ENCODE results near the gene ADIG. TPM values are rescaled to one million over a fixed set of nuclear protein-coding genes. Genes with fewer than 3 reads are reported as not detected.

ADIG gene
- total and polyA plus RNA-seq, 2 of the 8 experiments (the other 6 are each of a cell fraction or from before 2014, with no cell fraction given), result not detected

DNA sequence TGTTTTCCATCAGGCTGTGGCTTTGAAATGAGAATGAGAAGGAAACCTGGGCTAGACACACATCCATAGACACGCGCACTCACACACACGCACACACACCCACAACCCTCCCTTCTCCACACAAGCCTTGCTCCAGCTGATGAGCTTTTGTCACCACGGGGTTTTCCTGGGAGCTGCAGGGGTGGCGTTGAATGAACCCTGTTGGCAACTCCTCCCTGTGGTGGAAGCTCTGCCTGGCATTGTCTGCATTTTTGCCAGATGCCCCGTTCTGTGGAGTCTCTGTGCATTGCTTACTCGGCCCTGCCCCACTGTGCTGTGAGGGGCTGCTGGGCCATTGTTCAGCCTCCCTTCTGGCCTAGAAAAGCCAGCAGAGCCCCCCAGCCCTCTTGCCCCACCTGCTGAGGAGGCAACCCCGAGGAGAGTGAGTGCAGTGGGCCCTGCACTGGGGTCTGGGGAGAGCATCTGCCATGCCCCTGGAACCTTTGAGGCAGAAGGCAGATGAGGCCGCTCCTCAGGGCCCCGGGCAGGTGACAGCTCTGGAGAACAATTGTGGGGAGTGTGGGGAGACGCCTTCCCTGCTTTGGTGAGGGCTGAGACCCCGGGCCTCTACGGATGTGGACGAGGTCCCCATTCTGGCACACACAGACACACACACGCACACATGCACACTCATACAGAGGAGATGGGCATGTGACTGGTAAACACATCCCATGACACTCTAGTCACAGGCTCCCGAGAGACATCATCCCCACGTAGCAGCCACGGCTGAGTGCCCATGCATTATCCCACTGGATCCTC lies 9.9 kb downstream of the ADIG start:
- no peak overlapping the region for H2BK5ac ChIP-seq (ENCODE audit: low read depth, low read length)
- DNase-seq (ENCODE audit: low read depth in 1 of 2, low spot score in 2 of 2) (no peak), FAIRE-seq (no peak)
- no peak overlapping the region for H2BK12ac ChIP-seq (ENCODE audit: low read depth, low read length)
- no peak overlapping the region for H4K8ac ChIP-seq (ENCODE audit: extremely low read depth, insufficient read depth, low read length)
- H3K9ac ChIP-seq (replicated peaks in 1 of 4; ENCODE audit: extremely low read depth in 1 of 4, low read depth in 3 of 4, low read length in 3 of 4), result no peak overlapping the region
- H3K4me3 ChIP-seq (ENCODE audit: extremely low read depth in 1 of 4, insufficient read depth in 2 of 4, low read depth in 3 of 4, low read length in 4 of 4), result no peak overlapping the region
- H3K18ac ChIP-seq (ENCODE audit: extremely low read depth, low read length), result no peak overlapping the region
- H4K91ac ChIP-seq (replicated peaks; ENCODE audit: insufficient read length, low read length), result no peak overlapping the region
- H3K27ac ChIP-seq (ENCODE audit: low read depth, low read length), result no peak overlapping the region
- H2BK15ac ChIP-seq (ENCODE audit: low read length), result no peak overlapping the region
- 84% methylated on average over 17 of the region's 18 CpGs; no CpG with 5 or more reads in 1 of the 2 experiments for WGBS, 2 experiments (ENCODE audit: extremely low coverage in 1 of 2, insufficient coverage in 1 of 2, insufficient read length in 1 of 2, insufficient replicate concordance in 2 of 2, low coverage in 1 of 2, low lambda C conversion rate in 2 of 2, missing lambda C conversion rate in 1 of 2)
- H3K79me2 ChIP-seq (ENCODE audit: control insufficient read depth in 1 of 2, insufficient read depth in 2 of 2, low read length in 2 of 2), result no peaks in the 10 kb centered on the region
- H2BK120ac ChIP-seq (replicated peaks; ENCODE audit: low read depth, low read length), result no peak overlapping the region
- H2AFZ ChIP-seq (ENCODE audit: low read length), result no peak overlapping the region
- CTCF ChIA-PET (ENCODE audit: partially characterized antibody), result no interaction called here
- H3K56ac ChIP-seq (replicated peaks; ENCODE audit: insufficient read length, low read depth, low read length), result peak overlapping the region; percentile 37
- POLR2A ChIA-PET (ENCODE audit: partially characterized antibody), result no interaction called here
- H3K4me1 ChIP-seq (replicated peaks in 1 of 4; ENCODE audit: control insufficient read depth in 3 of 4, insufficient read depth in 4 of 4, low read length in 3 of 4), result peaks cover 0 to 12% (median 4%) of the 10 kb centered on the region in 4 experiments; a peak in 3 of 7 replicates
- H3K14ac ChIP-seq (ENCODE audit: insufficient read length), result no peak overlapping the region
- H3K23me2 ChIP-seq (ENCODE audit: low read depth, low read length), result peaks cover 11% of the 10 kb centered on the region
- H3K79me1 ChIP-seq (ENCODE audit: low read depth, low read length), result no peaks in the 10 kb centered on the region; the same call in 1 of the 2 replicates
- no peaks in the 10 kb centered on the region for H3K27me3 ChIP-seq (replicated peaks in 1 of 4; ENCODE audit: control insufficient read depth in 3 of 4, extremely low read depth in 1 of 4, insufficient read depth in 3 of 4, low read length in 3 of 4)
- peaks cover 0 to 6% of the 10 kb centered on the region in 2 experiments for H4K20me1 ChIP-seq (replicated peaks in 1 of 2; ENCODE audit: control insufficient read depth in 1 of 2, insufficient read depth in 2 of 2, low read length in 2 of 2)
- H3K9me3 ChIP-seq (ENCODE audit: insufficient read depth in 2 of 2, low read depth in 1 of 2, low read length in 1 of 2), result no peaks in the 10 kb centered on the region
- H3K23ac ChIP-seq (ENCODE audit: insufficient read length), result no peak overlapping the region
- peak overlapping the region; percentile 61; the same call in 1 of the 2 replicates for H2BK20ac ChIP-seq (ENCODE audit: low read length)
- no peaks in the 10 kb centered on the region for H3K36me3 ChIP-seq (ENCODE audit: control insufficient read depth in 2 of 4, insufficient read depth in 4 of 4, low read length in 3 of 4)
- H3K4ac ChIP-seq (replicated peaks; ENCODE audit: insufficient read length, low read depth, low read length), result peak overlapping the region; percentile 25
- no peak overlapping the region for H3K4me2 ChIP-seq (ENCODE audit: insufficient read depth in 1 of 2, low read depth in 2 of 2, low read length in 2 of 2)
- no peak overlapping the region for H4K5ac ChIP-seq (ENCODE audit: insufficient read length, low read depth, low read length)
- H2AK5ac ChIP-seq (ENCODE audit: low read depth, low read length), result no peak overlapping the region
- TF ChIP-seq POLR2A (IDR thresholded peaks at IDR 0.05; ENCODE audit: control extremely low read depth in 1 of 2, low read depth in 2 of 2, low read length in 2 of 2), result no peak
- TF ChIP-seq, protein P1, sequence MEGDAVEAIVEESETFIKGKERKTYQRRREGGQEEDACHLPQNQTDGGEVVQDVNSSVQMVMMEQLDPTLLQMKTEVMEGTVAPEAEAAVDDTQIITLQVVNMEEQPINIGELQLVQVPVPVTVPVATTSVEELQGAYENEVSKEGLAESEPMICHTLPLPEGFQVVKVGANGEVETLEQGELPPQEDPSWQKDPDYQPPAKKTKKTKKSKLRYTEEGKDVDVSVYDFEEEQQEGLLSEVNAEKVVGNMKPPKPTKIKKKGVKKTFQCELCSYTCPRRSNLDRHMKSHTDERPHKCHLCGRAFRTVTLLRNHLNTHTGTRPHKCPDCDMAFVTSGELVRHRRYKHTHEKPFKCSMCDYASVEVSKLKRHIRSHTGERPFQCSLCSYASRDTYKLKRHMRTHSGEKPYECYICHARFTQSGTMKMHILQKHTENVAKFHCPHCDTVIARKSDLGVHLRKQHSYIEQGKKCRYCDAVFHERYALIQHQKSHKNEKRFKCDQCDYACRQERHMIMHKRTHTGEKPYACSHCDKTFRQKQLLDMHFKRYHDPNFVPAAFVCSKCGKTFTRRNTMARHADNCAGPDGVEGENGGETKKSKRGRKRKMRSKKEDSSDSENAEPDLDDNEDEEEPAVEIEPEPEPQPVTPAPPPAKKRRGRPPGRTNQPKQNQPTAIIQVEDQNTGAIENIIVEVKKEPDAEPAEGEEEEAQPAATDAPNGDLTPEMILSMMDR (IDR thresholded peaks at IDR 0.05; ENCODE audit: control extremely low read depth in 1 of 3, insufficient read depth in 1 of 3, low read depth in 1 of 3, low read length in 3 of 3), result no peak
- no peak for TF ChIP-seq POU5F1 (IDR thresholded peaks at IDR 0.05; ENCODE audit: low read depth, low read length)
- TF ChIP-seq GTF2F1 (IDR thresholded peaks at IDR 0.05; ENCODE audit: borderline replicate concordance, low read depth, low read length), result no peak
- no peak for TF ChIP-seq SUZ12 (IDR thresholded peaks at IDR 0.05; ENCODE audit: low read length)
- no peak for TF ChIP-seq RFX5 (IDR thresholded peaks at IDR 0.05; ENCODE audit: borderline replicate concordance, low read depth, low read length)
- no peak for TF ChIP-seq BACH1 (IDR thresholded peaks at IDR 0.05; ENCODE audit: low read length)
- TF ChIP-seq USF2 (IDR thresholded peaks at IDR 0.05; ENCODE audit: low read length), result no peak
- TF ChIP-seq SIX5 (IDR thresholded peaks at IDR 0.05; ENCODE audit: low read depth, low read length), result no peak
- no peak for TF ChIP-seq SP1 (IDR thresholded peaks at IDR 0.05; ENCODE audit: low read depth, low read length)
